Gastroesophageal sphincter (tissue), 4 donors: Measurements from ENCODE around the gene GRIA2. TPM values are rescaled to one million over a fixed set of nuclear protein-coding genes. Genes with fewer than 3 reads are reported as not detected.

Source experiments
- ATAC-seq: fragments of 150-250 bp; one replicate; pipeline ENCODE4 v1.9.1; 2016; ENCODE audit warnings: mild to moderate bottlenecking, moderate library complexity
- H3K27ac ChIP-seq, 4 donors: fragments of 200-600 bp; sonication (generic) in 3 of 4; 1 replicate in 3 of 4; 2 replicates in 1 of 4; pipeline ENCODE4 v1.5.1; 2016 to 2019
- H3K27me3 ChIP-seq: fragments of 200-600 bp; sonication (generic); one replicate; pipeline ENCODE4 v1.5.1; 2019
- H3K36me3 ChIP-seq, 2 donors: fragments of 200-600 bp; sonication (generic); one replicate each; pipeline ENCODE4 v1.5.1; 2019; ENCODE audit warnings: control low read depth in 1 of 2
- H3K4me1 ChIP-seq, 3 donors: fragments of 200-600 bp; sonication (generic); 1 replicate in 2 of 3; 2 replicates in 1 of 3; pipeline ENCODE4 v1.5.1; 2016 to 2019; ENCODE audit warnings: control low read depth in 2 of 3
- H3K4me3 ChIP-seq, 2 donors: fragments of 200-600 bp; sonication (generic); one replicate each; pipeline ENCODE4 v1.5.1; 2019; ENCODE audit warnings: mild to moderate bottlenecking in 1 of 2, moderate library complexity in 1 of 2
- H3K9me3 ChIP-seq, 3 donors: fragments of 200-600 bp; sonication (generic); one replicate each; pipeline ENCODE4 v1.5.1; 2017 to 2019; ENCODE audit warnings: control low read depth in 2 of 3
- EP300 ChIP-seq: sonication (generic); formaldehyde crosslinking; IDR thresholded peaks from one replicate; pipeline ENCODE4 v1.6.1; 2017; ENCODE audit warnings: antibody characterized with exemption, mild to moderate bottlenecking
- POLR2A ChIP-seq, 2 donors: fragments of 450-650 bp; IDR thresholded peaks; one replicate each; pipeline ENCODE4 v1.6.1; 2017; ENCODE audit warnings: antibody characterized with exemption in 2 of 2, mild to moderate bottlenecking in 2 of 2, moderate library complexity in 1 of 2
- POLR2AphosphoS5 ChIP-seq: sonication (generic); formaldehyde crosslinking; IDR thresholded peaks from one replicate; pipeline ENCODE4 v1.6.1; 2017; ENCODE audit warnings: antibody characterized with exemption
- WGBS, 2 donors: methylation state at CpG; one replicate each; pipeline ENCODE4 v1.1.5; 2018; ENCODE audit warnings: low coverage in 1 of 2; 5-methylcytosine and 5-hydroxymethylcytosine counted together
- small RNA-seq, 4 donors: library from RNA; depleted of rRNA; stranded (forward); fragments of <200 nt; gene quantifications; one replicate each; pipeline ENCODE3, GENCODE V24; 2016
- total RNA-seq, 4 donors: library from RNA; depleted of rRNA; stranded (reverse); fragments of >200 nt; gene quantifications; one replicate each; pipeline ENCODE4 v1.1.0, GENCODE V29; 2016
- TF ChIP-seq, protein P1 (sequence below), 4 experiments: fragments of 200-600 bp in 2 of 4; fragments of 450-650 bp in 2 of 4; sonication (generic) in 1 of 4; IDR thresholded peaks; one replicate each; pipeline ENCODE4 v1.5.1; 2017 to 2019; ENCODE audit warnings: antibody characterized with exemption in 4 of 4, mild to moderate bottlenecking in 2 of 4, moderate library complexity in 2 of 4

GRIA2 gene
- total RNA-seq, 4 donors from 2014 or later = 0.30 to 9.8 (median 8.4) TPM; not detected in 1

DNA sequence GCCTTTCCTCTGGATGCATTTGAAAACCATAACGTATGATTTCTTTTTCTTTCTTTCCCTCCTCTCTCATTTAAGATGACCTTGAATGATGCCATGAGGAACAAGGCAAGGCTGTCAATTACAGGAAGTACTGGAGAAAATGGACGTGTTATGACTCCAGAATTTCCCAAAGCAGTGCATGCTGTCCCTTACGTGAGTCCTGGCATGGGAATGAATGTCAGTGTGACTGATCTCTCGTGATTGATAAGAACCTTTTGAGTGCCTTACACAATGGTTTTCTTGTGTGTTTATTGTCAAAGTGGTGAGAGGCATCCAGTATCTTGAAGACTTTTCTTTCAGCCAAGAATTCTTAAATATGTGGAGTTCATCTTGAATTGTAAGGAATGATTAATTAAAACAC is 142.8 kb downstream of the GRIA2 start:
- Histone ChIP-seq H3K27ac (no peak overlapping the region), H3K36me3 (no peaks in the 10 kb centered on the region), H3K9me3 (no peaks in the 10 kb centered on the region), H3K27me3 (no peaks in the 10 kb centered on the region), H3K4me1 (no peaks in the 10 kb centered on the region), H3K4me3 (no peak overlapping the region)
- TF ChIP-seq, protein P1, sequence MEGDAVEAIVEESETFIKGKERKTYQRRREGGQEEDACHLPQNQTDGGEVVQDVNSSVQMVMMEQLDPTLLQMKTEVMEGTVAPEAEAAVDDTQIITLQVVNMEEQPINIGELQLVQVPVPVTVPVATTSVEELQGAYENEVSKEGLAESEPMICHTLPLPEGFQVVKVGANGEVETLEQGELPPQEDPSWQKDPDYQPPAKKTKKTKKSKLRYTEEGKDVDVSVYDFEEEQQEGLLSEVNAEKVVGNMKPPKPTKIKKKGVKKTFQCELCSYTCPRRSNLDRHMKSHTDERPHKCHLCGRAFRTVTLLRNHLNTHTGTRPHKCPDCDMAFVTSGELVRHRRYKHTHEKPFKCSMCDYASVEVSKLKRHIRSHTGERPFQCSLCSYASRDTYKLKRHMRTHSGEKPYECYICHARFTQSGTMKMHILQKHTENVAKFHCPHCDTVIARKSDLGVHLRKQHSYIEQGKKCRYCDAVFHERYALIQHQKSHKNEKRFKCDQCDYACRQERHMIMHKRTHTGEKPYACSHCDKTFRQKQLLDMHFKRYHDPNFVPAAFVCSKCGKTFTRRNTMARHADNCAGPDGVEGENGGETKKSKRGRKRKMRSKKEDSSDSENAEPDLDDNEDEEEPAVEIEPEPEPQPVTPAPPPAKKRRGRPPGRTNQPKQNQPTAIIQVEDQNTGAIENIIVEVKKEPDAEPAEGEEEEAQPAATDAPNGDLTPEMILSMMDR (IDR thresholded peaks at IDR 0.05) = no peak
- TF ChIP-seq EP300 (no peak), POLR2AphosphoS5 (no peak), POLR2A (IDR thresholded peaks at IDR 0.05) (no peak)
- no peak for ATAC-seq
- 33 to 41% methylated on average over 1 to 4 of the region's 4 CpGs for whole genome bisulfite sequencing, 2 donors

DNA sequence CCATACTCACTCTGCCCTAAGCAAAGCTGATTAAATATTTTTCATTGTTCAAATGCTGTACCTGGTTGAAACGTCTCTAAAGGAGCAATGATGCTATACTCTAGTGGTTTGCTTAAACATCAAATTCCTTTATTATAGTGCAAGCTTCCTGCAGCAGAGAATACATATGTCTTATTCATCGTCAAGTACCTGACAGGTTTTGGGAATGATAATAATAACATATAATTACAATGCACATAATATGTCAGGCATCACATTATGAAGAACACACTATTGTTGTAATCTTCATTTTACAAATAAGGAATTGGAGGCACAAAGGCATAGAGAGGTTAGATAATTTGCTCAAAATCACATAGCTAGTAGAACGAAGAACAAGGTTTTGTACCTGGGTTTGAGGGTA is 151.6 kb downstream of the GRIA2 start:
- Histone ChIP-seq H3K27ac (no peak overlapping the region), H3K36me3 (no peaks in the 10 kb centered on the region), H3K4me1 (no peaks in the 10 kb centered on the region), H3K9me3 (no peaks in the 10 kb centered on the region), H3K4me3 (no peak overlapping the region), H3K27me3 (no peaks in the 10 kb centered on the region)
- no peak for ATAC-seq
- 69 to 76% methylated on average over 3 of the region's 3 CpGs for WGBS, 2 donors
- TF ChIP-seq, protein P1 (IDR thresholded peaks at IDR 0.05) = no peak
- TF ChIP-seq EP300 = no peak
- no peak for TF ChIP-seq POLR2A (IDR thresholded peaks at IDR 0.05)
- no peak for TF ChIP-seq POLR2AphosphoS5

DNA sequence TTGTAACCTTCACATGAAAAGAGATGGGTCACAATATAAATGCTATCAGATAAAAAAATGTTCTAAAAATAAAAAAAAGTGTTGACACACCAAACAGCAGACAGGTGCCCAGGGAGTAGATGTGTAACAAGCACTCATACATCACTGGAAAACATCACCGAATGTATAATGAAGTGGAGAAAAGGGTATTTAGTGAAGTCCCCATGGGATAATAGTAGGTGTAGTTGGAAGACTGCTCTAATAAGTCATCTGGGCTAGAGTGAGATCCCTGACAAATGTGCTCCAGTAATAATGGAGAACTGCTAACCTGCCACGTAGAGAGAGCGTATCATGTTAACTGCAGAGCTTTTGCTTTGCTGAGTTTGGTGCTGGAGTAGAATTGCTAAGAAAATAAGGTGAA is 152.0 kb downstream of the GRIA2 start:
- Histone ChIP-seq H3K4me1 (no peaks in the 10 kb centered on the region), H3K27ac (no peak overlapping the region), H3K9me3 (no peaks in the 10 kb centered on the region), H3K36me3 (no peaks in the 10 kb centered on the region), H3K4me3 (no peak overlapping the region), H3K27me3 (no peaks in the 10 kb centered on the region)
- no peak for ATAC-seq
- 88% methylated on average over 2 to 3 of the region's 3 CpGs for WGBS, 2 donors
- TF ChIP-seq, protein P1 (IDR thresholded peaks at IDR 0.05) = no peak
- TF ChIP-seq EP300 = no peak
- TF ChIP-seq POLR2AphosphoS5 = no peak
- no peak for TF ChIP-seq POLR2A (IDR thresholded peaks at IDR 0.05)

DNA sequence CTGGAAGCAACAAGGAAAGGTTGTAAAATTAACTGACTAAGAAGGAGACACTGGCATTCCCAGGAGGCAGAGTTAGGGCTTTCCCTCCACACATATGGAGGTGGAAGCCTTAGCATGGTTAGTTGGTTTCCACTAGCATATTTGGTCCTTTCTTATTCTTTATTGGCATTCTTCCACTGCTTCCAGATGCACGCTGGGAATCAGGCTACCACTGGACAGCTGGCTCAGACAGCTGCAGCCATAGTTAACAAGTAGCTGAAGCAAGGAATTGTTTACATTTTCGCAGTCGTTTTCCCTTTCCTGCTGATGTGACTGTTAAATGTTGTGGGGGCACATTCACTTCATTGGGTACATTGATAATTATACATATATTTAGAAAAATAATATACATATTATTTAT is 169.2 kb downstream of the GRIA2 start:
- Histone ChIP-seq H3K4me1 (no peaks in the 10 kb centered on the region), H3K36me3 (no peaks in the 10 kb centered on the region), H3K9me3 (no peaks in the 10 kb centered on the region), H3K27me3 (no peaks in the 10 kb centered on the region), H3K4me3 (no peak overlapping the region), H3K27ac (no peak overlapping the region)
- WGBS, 2 donors = 26 to 37% methylated on average over 3 of the region's 3 CpGs
- no peak for ATAC-seq
- TF ChIP-seq POLR2AphosphoS5 (no peak), POLR2A (IDR thresholded peaks at IDR 0.05) (no peak), EP300 (no peak)
- TF ChIP-seq, protein P1 (IDR thresholded peaks at IDR 0.05) = no peak

DNA sequence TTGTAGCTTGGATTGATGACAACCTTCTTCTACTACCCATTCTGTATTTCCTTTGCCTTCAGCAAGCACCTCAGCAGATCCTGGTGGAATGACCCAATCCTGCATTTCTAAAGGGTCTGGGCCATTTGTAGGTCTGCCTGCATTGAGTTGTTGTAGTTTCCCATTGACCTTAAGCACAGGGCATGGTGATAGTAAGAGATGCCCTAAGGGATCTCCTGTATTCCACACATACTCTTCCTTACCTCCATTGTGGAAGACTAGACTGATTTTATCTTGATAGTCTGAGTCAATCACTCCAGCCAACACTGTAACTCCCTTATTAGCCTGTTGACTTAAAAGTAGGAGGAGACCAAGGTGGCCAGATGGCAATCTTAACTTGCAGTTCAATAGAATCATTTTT is 184.5 kb downstream of the GRIA2 start:
- Histone ChIP-seq H3K36me3 (no peaks in the 10 kb centered on the region), H3K27me3 (no peaks in the 10 kb centered on the region), H3K4me1 (peaks cover 0 to 14% (median 0%) of the 10 kb centered on the region in 3 donors), H3K4me3 (no peak overlapping the region), H3K27ac (no peak overlapping the region), H3K9me3 (no peaks in the 10 kb centered on the region)
- no peak for TF ChIP-seq POLR2AphosphoS5
- TF ChIP-seq, protein P1 (IDR thresholded peaks at IDR 0.05) = no peak
- no peak for TF ChIP-seq POLR2A (IDR thresholded peaks at IDR 0.05)
- TF ChIP-seq EP300 = no peak
- no peak for ATAC-seq

Small RNA genes lying within 50 kb of the gene (small RNA-seq; reads per million reads assigned to genes)
- gene RNU6-582P = 0 reads per million in 4 donors

Other genes starting within 250 kb of the GRIA2 start
- gene PDGFC, start 248.9 kb upstream of the GRIA2 start, total RNA-seq = 10 to 100 TPM; 28.0 to 43.9 (median 34.8) TPM
- 1 to 10 TPM; 1.6 to 5.8 (median 2.7) TPM for gene GLRB, start 144.6 kb upstream of the GRIA2 start, total RNA-seq